ENCODE results near the gene TNFRSF12A.

- TF ChIP-seq, protein P1, sequence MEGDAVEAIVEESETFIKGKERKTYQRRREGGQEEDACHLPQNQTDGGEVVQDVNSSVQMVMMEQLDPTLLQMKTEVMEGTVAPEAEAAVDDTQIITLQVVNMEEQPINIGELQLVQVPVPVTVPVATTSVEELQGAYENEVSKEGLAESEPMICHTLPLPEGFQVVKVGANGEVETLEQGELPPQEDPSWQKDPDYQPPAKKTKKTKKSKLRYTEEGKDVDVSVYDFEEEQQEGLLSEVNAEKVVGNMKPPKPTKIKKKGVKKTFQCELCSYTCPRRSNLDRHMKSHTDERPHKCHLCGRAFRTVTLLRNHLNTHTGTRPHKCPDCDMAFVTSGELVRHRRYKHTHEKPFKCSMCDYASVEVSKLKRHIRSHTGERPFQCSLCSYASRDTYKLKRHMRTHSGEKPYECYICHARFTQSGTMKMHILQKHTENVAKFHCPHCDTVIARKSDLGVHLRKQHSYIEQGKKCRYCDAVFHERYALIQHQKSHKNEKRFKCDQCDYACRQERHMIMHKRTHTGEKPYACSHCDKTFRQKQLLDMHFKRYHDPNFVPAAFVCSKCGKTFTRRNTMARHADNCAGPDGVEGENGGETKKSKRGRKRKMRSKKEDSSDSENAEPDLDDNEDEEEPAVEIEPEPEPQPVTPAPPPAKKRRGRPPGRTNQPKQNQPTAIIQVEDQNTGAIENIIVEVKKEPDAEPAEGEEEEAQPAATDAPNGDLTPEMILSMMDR (IDR thresholded peaks at IDR 0.05): no peak
- TF ChIP-seq POLR2A (IDR thresholded peaks at IDR 0.05): no peak
Observed at GRCh38 chr16:2991566-2992261, 28.5 kb upstream of the TNFRSF12A start.
